Gastroesophageal sphincter (tissue), 4 donors: Measurements from ENCODE around the gene FZD10. TPM values are rescaled to one million over a fixed set of nuclear protein-coding genes. Genes with fewer than 3 reads are reported as not detected.

ENCODE experiments used
- ATAC-seq: fragments of 150-250 bp; one replicate; pipeline ENCODE4 v1.9.1; 2016; ENCODE audit warnings: mild to moderate bottlenecking, moderate library complexity
- H3K27ac ChIP-seq, 4 donors: fragments of 200-600 bp; sonication (generic) in 3 of 4; 1 replicate in 3 of 4; 2 replicates in 1 of 4; pipeline ENCODE4 v1.5.1; 2016 to 2019
- H3K27me3 ChIP-seq: fragments of 200-600 bp; sonication (generic); one replicate; pipeline ENCODE4 v1.5.1; 2019
- H3K36me3 ChIP-seq, 2 donors: fragments of 200-600 bp; sonication (generic); one replicate each; pipeline ENCODE4 v1.5.1; 2019; ENCODE audit warnings: control low read depth in 1 of 2
- H3K4me1 ChIP-seq, 3 donors: fragments of 200-600 bp; sonication (generic); 1 replicate in 2 of 3; 2 replicates in 1 of 3; pipeline ENCODE4 v1.5.1; 2016 to 2019; ENCODE audit warnings: control low read depth in 2 of 3
- H3K4me3 ChIP-seq, 2 donors: fragments of 200-600 bp; sonication (generic); one replicate each; pipeline ENCODE4 v1.5.1; 2019; ENCODE audit warnings: mild to moderate bottlenecking in 1 of 2, moderate library complexity in 1 of 2
- H3K9me3 ChIP-seq, 3 donors: fragments of 200-600 bp; sonication (generic); one replicate each; pipeline ENCODE4 v1.5.1; 2017 to 2019; ENCODE audit warnings: control low read depth in 2 of 3
- EP300 ChIP-seq: sonication (generic); formaldehyde crosslinking; IDR thresholded peaks from one replicate; pipeline ENCODE4 v1.6.1; 2017; ENCODE audit warnings: antibody characterized with exemption, mild to moderate bottlenecking
- POLR2A ChIP-seq, 2 donors: fragments of 450-650 bp; IDR thresholded peaks; one replicate each; pipeline ENCODE4 v1.6.1; 2017; ENCODE audit warnings: antibody characterized with exemption in 2 of 2, mild to moderate bottlenecking in 2 of 2, moderate library complexity in 1 of 2
- POLR2AphosphoS5 ChIP-seq: sonication (generic); formaldehyde crosslinking; IDR thresholded peaks from one replicate; pipeline ENCODE4 v1.6.1; 2017; ENCODE audit warnings: antibody characterized with exemption
- WGBS, 2 donors: methylation state at CpG; one replicate each; pipeline ENCODE4 v1.1.5; 2018; ENCODE audit warnings: low coverage in 1 of 2; 5-methylcytosine and 5-hydroxymethylcytosine counted together
- total RNA-seq, 4 donors: library from RNA; depleted of rRNA; stranded (reverse); fragments of >200 nt; gene quantifications; one replicate each; pipeline ENCODE4 v1.1.0, GENCODE V29; 2016
- TF ChIP-seq, protein P1 (sequence below), 4 experiments: fragments of 200-600 bp in 2 of 4; fragments of 450-650 bp in 2 of 4; sonication (generic) in 1 of 4; IDR thresholded peaks; one replicate each; pipeline ENCODE4 v1.5.1; 2017 to 2019; ENCODE audit warnings: antibody characterized with exemption in 4 of 4, mild to moderate bottlenecking in 2 of 4, moderate library complexity in 2 of 4

FZD10 gene
- total RNA-seq, 4 donors from 2014 or later: 0.94 to 1.6 (median 1.1) TPM; not detected in 1

DNA sequence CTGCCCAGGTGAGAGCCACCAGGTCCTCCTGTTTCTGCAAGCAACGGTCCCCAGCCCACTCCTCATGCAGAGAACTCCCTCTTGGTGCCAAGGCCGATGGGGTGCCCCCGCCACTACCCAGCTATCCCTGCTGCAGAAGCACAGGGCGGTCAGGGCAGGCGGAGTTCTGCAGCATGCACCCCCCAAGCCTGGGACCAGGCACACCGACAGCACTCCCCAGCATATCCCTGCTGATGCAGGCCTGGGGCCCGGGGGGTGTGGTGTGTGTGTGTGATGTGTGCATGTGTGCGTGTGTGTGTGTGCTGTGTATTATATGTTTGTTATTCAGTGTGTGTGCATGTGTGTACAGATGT lies 27.7 kb upstream of the FZD10 start:
- ATAC-seq: no peak
- no peaks in the 10 kb centered on the region for H3K36me3 ChIP-seq
- H3K27me3 ChIP-seq: peaks cover 78% of the 10 kb centered on the region
- H3K4me3 ChIP-seq: no peak overlapping the region
- H3K9me3 ChIP-seq: peaks cover 0 to 2% (median 0%) of the 10 kb centered on the region in 3 donors
- H3K27ac ChIP-seq: no peak overlapping the region
- TF ChIP-seq POLR2AphosphoS5 (no peak), POLR2A (IDR thresholded peaks at IDR 0.05) (no peak), EP300 (no peak)
- TF ChIP-seq, protein P1, sequence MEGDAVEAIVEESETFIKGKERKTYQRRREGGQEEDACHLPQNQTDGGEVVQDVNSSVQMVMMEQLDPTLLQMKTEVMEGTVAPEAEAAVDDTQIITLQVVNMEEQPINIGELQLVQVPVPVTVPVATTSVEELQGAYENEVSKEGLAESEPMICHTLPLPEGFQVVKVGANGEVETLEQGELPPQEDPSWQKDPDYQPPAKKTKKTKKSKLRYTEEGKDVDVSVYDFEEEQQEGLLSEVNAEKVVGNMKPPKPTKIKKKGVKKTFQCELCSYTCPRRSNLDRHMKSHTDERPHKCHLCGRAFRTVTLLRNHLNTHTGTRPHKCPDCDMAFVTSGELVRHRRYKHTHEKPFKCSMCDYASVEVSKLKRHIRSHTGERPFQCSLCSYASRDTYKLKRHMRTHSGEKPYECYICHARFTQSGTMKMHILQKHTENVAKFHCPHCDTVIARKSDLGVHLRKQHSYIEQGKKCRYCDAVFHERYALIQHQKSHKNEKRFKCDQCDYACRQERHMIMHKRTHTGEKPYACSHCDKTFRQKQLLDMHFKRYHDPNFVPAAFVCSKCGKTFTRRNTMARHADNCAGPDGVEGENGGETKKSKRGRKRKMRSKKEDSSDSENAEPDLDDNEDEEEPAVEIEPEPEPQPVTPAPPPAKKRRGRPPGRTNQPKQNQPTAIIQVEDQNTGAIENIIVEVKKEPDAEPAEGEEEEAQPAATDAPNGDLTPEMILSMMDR (IDR thresholded peaks at IDR 0.05): no peak
- no peaks in the 10 kb centered on the region for H3K4me1 ChIP-seq
- WGBS, 2 donors: 100% methylated on average over 1 of the region's 8 CpGs; no CpG with 5 or more reads in 1 of the 2 donors

DNA sequence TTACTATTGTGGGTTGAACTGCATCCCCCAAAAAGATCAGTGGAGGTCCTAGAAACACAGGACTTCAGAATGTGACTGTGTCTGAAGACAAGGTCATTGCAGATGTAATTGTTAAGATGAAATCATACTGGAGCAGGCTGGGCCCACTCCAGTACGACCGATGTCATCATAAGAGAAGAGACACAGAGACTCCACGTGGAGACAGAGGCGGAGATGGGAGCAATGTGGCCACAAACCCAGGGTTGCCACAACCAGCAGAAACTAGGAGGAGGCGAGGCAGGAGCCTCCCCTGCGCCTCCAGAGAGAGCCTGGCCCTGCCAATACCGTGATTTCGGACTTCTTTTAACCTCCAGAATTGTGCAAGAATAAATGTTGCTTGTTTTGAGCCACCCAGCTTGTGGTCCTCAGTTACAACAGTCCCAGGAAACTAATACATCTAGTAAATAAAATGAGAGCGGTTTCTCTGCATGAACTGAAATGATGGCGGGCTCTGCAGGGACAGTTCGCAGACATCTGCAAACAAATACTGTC lies 25.7 kb upstream of the FZD10 start:
- TF ChIP-seq, protein P1 (IDR thresholded peaks at IDR 0.05): no peak
- TF ChIP-seq POLR2AphosphoS5 (no peak), EP300 (no peak), POLR2A (IDR thresholded peaks at IDR 0.05) (no peak)
- H3K36me3 ChIP-seq: no peaks in the 10 kb centered on the region

DNA sequence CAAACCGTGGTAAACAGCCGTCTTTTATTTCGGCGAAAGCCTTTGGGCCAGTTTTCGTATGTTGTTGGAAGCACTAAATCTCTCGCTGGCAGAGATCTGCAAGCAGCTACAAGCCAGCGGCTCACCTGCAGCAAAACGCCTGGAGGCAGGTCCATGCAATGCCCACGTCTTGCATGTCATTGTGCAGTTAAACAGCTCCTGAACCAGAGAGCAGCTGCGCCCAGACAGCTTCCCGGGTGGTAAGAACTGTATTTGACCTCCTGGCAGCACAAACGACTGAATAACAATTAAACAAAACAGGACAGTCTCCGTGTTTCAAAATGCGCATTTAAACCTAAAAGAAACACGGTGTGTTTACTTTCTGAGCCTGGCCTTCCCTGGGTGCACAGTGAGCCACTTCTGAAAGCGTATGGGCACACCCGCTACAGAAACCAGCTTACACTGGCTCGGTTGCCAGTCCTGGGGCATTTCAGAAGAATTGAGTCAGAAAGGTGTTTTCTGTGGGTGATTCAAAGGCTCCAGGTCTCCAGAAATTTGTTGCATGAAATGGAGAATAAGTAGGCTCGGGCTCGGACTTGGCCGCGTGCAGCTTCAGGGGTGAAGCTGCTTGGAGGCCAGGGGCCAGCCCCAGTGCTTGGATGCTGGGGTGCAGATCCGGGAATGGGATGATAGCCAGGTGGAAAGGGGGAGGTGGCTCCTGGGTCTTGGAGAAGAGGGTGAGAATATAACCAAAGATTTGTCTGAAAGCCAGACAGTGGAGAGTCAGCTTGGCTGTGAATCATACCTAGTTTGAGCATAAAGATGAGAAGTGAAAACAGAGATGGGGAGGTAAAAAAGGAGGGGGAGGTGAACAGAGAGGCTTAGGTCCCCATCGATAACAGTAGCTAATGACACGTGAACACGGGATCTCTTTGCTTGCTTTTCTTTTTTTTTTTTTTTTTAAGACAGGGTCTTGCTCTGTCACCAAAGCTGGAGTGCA lies 24.9 kb upstream of the FZD10 start:
- Histone ChIP-seq H3K27ac (no peak overlapping the region), H3K27me3 (peaks cover 66% of the 10 kb centered on the region), H3K4me1 (no peaks in the 10 kb centered on the region), H3K36me3 (no peaks in the 10 kb centered on the region), H3K4me3 (no peak overlapping the region), H3K9me3 (no peaks in the 10 kb centered on the region)
- ATAC-seq: no peak
- TF ChIP-seq POLR2AphosphoS5 (no peak), POLR2A (IDR thresholded peaks at IDR 0.05) (no peak), EP300 (no peak)
- TF ChIP-seq, protein P1 (IDR thresholded peaks at IDR 0.05): no peak
- WGBS, 2 donors: 44 to 62% methylated on average over 8 to 23 of the region's 26 CpGs

More for the DNA sequence above, 25.7 kb upstream of the FZD10 start:
- WGBS, 2 donors: 70 to 76% methylated on average over 3 to 11 of the region's 11 CpGs
- no peak overlapping the region for H3K27ac ChIP-seq
- ATAC-seq: no peak
- H3K27me3 ChIP-seq: peaks cover 74% of the 10 kb centered on the region
- no peaks in the 10 kb centered on the region for H3K4me1 ChIP-seq
- no peak overlapping the region for H3K4me3 ChIP-seq
- no peaks in the 10 kb centered on the region for H3K9me3 ChIP-seq

DNA sequence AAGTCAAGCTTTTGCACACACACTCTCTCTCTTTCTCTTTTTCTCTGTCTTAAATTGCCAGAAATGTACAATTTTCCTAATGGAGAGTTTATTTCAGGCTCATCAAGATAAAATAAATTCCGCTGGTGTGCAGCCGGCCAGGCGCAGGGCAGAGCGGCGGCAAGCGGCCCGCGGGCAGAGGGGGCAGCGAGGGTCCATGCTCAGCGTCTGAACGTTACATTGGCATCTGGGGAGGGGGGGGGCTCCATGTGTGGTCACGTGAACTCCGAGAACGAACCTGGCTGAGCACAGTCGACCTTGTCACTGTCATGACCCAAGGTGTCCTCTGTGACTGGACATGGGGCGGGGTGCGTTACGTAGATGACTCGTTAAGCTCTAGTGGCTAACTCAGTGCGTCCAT lies 23.8 kb upstream of the FZD10 start:
- Histone ChIP-seq H3K27ac (no peak overlapping the region), H3K27me3 (peaks cover 55% of the 10 kb centered on the region), H3K9me3 (no peaks in the 10 kb centered on the region), H3K4me3 (no peak overlapping the region), H3K4me1 (no peaks in the 10 kb centered on the region), H3K36me3 (no peaks in the 10 kb centered on the region)
- WGBS, 2 donors: 40 to 95% methylated on average over 1 to 3 of the region's 20 CpGs
- no peak for ATAC-seq
- TF ChIP-seq POLR2A (IDR thresholded peaks at IDR 0.05) (no peak), EP300 (no peak), POLR2AphosphoS5 (no peak)
- TF ChIP-seq, protein P1 (IDR thresholded peaks at IDR 0.05): no peak
